ENCODE data around the gene CSNK1G2. TPM values are rescaled to one million over a fixed set of nuclear protein-coding genes. Genes with fewer than 3 reads are reported as not detected.

The CSNK1G2 gene
- total RNA-seq, 4 donors from 2014 or later, result 47.2 to 67.6 (median 60.8) TPM

- WGBS, 2 donors, result 95 to 96% methylated on average over 17 to 20 of the region's 20 CpGs
Measured at GRCh38 chr19:2010135-2010668, 69.2 kb downstream of the CSNK1G2 start.

GRCh38 chr19:2011169-2011568 is 70.2 kb downstream of the CSNK1G2 start:
- Histone ChIP-seq H3K27ac (no peak overlapping the region), H3K9me3 (no peaks in the 10 kb centered on the region), H3K4me3 (replicated peaks in 1 of 3) (no peak overlapping the region), H3K36me3 (no peaks in the 10 kb centered on the region), H3K4me1 (peaks cover 9 to 13% of the 10 kb centered on the region in 2 donors), H3K27me3 (no peaks in the 10 kb centered on the region)
- no peak for TF ChIP-seq CTCF (IDR thresholded peaks at IDR 0.05)
- TF ChIP-seq POLR2A (IDR thresholded peaks at IDR 0.05), result no peak
- intact Hi-C loops (cut with DNase I), result loop anchor here (5.0 kb wide), 1 partner anchor 64 kb away; no protein-coding TSS in a partner anchor
- no peak for DNase-seq
- WGBS, 2 donors, result 92 to 96% methylated on average over 12 of the region's 12 CpGs

More at GRCh38 chr19:2010135-2010668, 69.2 kb downstream of the CSNK1G2 start:
- DNase-seq, result no peak
- no peak overlapping the region for H3K27ac ChIP-seq
- intact Hi-C loops (cut with DNase I), result loop anchor here (5.0 kb wide), 1 partner anchor 63 kb away; no protein-coding TSS in a partner anchor
- TF ChIP-seq POLR2A (IDR thresholded peaks at IDR 0.05), result no peak
- no peak for TF ChIP-seq CTCF (IDR thresholded peaks at IDR 0.05)
- no peaks in the 10 kb centered on the region for H3K27me3 ChIP-seq
- H3K9me3 ChIP-seq, result no peaks in the 10 kb centered on the region
- no peaks in the 10 kb centered on the region for H3K36me3 ChIP-seq
- no peak overlapping the region for H3K4me3 ChIP-seq (replicated peaks in 1 of 3)
- H3K4me1 ChIP-seq, result peaks cover 8 to 11% of the 10 kb centered on the region in 2 donors

GRCh38 chr19:2012941-2013682 is 72.1 kb downstream of the CSNK1G2 start:
- Histone ChIP-seq H3K4me1 (peaks cover 13 to 16% of the 10 kb centered on the region in 2 donors), H3K9me3 (no peaks in the 10 kb centered on the region), H3K4me3 (replicated peaks in 1 of 3) (no peak overlapping the region), H3K27ac (no peak overlapping the region), H3K27me3 (no peaks in the 10 kb centered on the region), H3K36me3 (no peaks in the 10 kb centered on the region)
- intact Hi-C loops (cut with DNase I), result loop anchor here (5.0 kb wide), 1 partner anchor 66 kb away; no protein-coding TSS in a partner anchor
- TF ChIP-seq CTCF (IDR thresholded peaks at IDR 0.05) (no peak), POLR2A (IDR thresholded peaks at IDR 0.05) (no peak)
- no peak for DNase-seq
- WGBS, 2 donors, result 93 to 94% methylated on average over 11 to 18 of the region's 21 CpGs

GRCh38 chr19:2013683-2013961 is 72.7 kb downstream of the CSNK1G2 start:
- DNase-seq, result no peak
- Histone ChIP-seq H3K4me3 (replicated peaks in 1 of 3) (no peak overlapping the region), H3K27ac (no peak overlapping the region)

More at GRCh38 chr19:2013683-2013961, 72.7 kb downstream of the CSNK1G2 start:
- Histone ChIP-seq H3K4me1 (peaks cover 13% of the 10 kb centered on the region in 2 donors), H3K36me3 (no peaks in the 10 kb centered on the region), H3K9me3 (no peaks in the 10 kb centered on the region), H3K27me3 (no peaks in the 10 kb centered on the region)
- TF ChIP-seq CTCF (IDR thresholded peaks at IDR 0.05) (no peak), POLR2A (IDR thresholded peaks at IDR 0.05) (no peak)
- intact Hi-C loops (cut with DNase I), result loop anchor here (5.0 kb wide), 1 partner anchor 66 kb away; no protein-coding TSS in a partner anchor
- 86 to 93% methylated on average over 6 of the region's 6 CpGs for WGBS, 2 donors

Measured in thyroid gland (tissue), 4 donors.